B cell (primary cell): ENCODE data around the gene RALGAPA2. TPM values are rescaled to one million over a fixed set of nuclear protein-coding genes. Genes with fewer than 3 reads are reported as not detected.

Experiments
- ATAC-seq: fragments of 200-7000 bp; cut with Tn5 transposase; one replicate; pipeline ENCODE4 v1.10.0; 2021; ENCODE audit warnings: low read depth, mild to moderate bottlenecking, moderate number of reproducible peaks, moderate library complexity
- CTCF ChIA-PET: fragments of 350-600 bp; sonication (Branson Sonifier 250); formaldehyde crosslinking; loops from one replicate; lab custom pipeline; 2021; ENCODE audit warnings: antibody characterized with exemption, inconsistent platforms; lab: Charles Lee
- POLR2A ChIA-PET: fragments of 350-600 bp; sonication (Branson Sonifier 250); formaldehyde crosslinking; loops from one replicate; lab custom pipeline; 2021; ENCODE audit warnings: antibody characterized with exemption; lab: Charles Lee
- DNase-seq: peaks from one replicate; pipeline ENCODE4 v3.0.0; 2013
- H2AFZ ChIP-seq: 2 replicates; pipeline ENCODE4 v1.6.1; 2012; ENCODE audit warnings: mild to moderate bottlenecking, low read depth, low read length; ENCODE audit not compliant: insufficient read depth, poor library complexity, severe bottlenecking
- H3K27ac ChIP-seq, 2 donors: 1 replicate in 1 of 2; 2 replicates in 1 of 2; pipeline ENCODE4 v1.5.1; 2012 to 2013; ENCODE audit warnings: low read length in 2 of 2, mild to moderate bottlenecking in 2 of 2, moderate library complexity in 1 of 2
- H3K27me3 ChIP-seq, 4 experiments: fragments of 200-600 bp in 1 of 4; sonication (generic) in 1 of 4; replicated peaks in 1 of 4; 1 replicate in 2 of 4; 2 replicates in 2 of 4; pipeline versions ENCODE4 v1.6.1 to v1.7.0; 2013 to 2016; ENCODE audit warnings: low read length in 3 of 4, mild to moderate bottlenecking in 2 of 4, mixed read lengths in 1 of 4, moderate library complexity in 1 of 4; ENCODE audit not compliant: insufficient read depth in 4 of 4, control insufficient read depth in 3 of 4; ENCODE audit errors: control extremely low read depth in 1 of 4
- H3K36me3 ChIP-seq, 2 experiments: replicated peaks in 1 of 2; 1 replicate in 1 of 2; 2 replicates in 1 of 2; pipeline versions ENCODE4 v1.6.1 to v1.7.1; 2013; ENCODE audit warnings: low read length in 1 of 2; ENCODE audit not compliant: insufficient read depth in 2 of 2, control insufficient read depth in 1 of 2; ENCODE audit errors: control extremely low read depth in 1 of 2, extremely low read depth in 1 of 2
- H3K4me1 ChIP-seq, 2 donors: fragments of 200-600 bp in 1 of 2; sonication (generic) in 1 of 2; 1 replicate in 1 of 2; 2 replicates in 1 of 2; pipeline versions ENCODE4 v1.5.1 to v1.6.1; 2013 to 2017; ENCODE audit warnings: low read length in 2 of 2; ENCODE audit not compliant: control insufficient read depth in 2 of 2, insufficient read depth in 2 of 2
- H3K4me2 ChIP-seq: replicated peaks from 2 replicates; pipeline ENCODE3; 2012; ENCODE audit warnings: mild to moderate bottlenecking, low read depth, low read length; ENCODE audit not compliant: poor library complexity, severe bottlenecking
- H3K4me3 ChIP-seq, 5 experiments: fragments of 200-600 bp in 1 of 5; sonication (generic) in 1 of 5; 1 replicate in 3 of 5; 2 replicates in 2 of 5; pipeline versions ENCODE4 v1.5.1 to v1.7.0; 2011 to 2016; ENCODE audit warnings: low read length in 4 of 5, mild to moderate bottlenecking in 4 of 5, low read depth in 2 of 5, control low read depth in 1 of 5, moderate library complexity in 1 of 5; ENCODE audit not compliant: insufficient read depth in 1 of 5; ENCODE audit errors: control extremely low read depth in 1 of 5, extremely low read depth in 1 of 5
- H3K79me2 ChIP-seq: fragments of 200-600 bp; sonication (generic); one replicate; pipeline ENCODE4 v1.6.0; 2016; ENCODE audit warnings: low read length; ENCODE audit not compliant: control insufficient read depth, insufficient read depth
- H3K9ac ChIP-seq: fragments of 200-600 bp; sonication (generic); 2 replicates; pipeline ENCODE4 v1.6.1; 2017; ENCODE audit warnings: mild to moderate bottlenecking, low read length, moderate library complexity
- H3K9me3 ChIP-seq, 3 donors: one replicate each; pipeline versions ENCODE4 v1.6.1 to v1.7.1; 2013; ENCODE audit warnings: low read length in 2 of 3; ENCODE audit not compliant: control insufficient read depth in 2 of 3, insufficient read depth in 1 of 3; ENCODE audit errors: control extremely low read depth in 1 of 3
- H4K20me1 ChIP-seq: 2 replicates; pipeline ENCODE4 v1.6.0; 2012; ENCODE audit warnings: mild to moderate bottlenecking, low read length; ENCODE audit not compliant: insufficient read depth, control insufficient read depth, poor library complexity, severe bottlenecking
- H3K27ac Mint-ChIP-seq: one replicate; pipeline ENCODE4 v1.8.0; 2021; ENCODE audit warnings: mixed read lengths
- H3K27me3 Mint-ChIP-seq: one replicate; pipeline ENCODE4 v1.8.0; 2021; ENCODE audit warnings: mixed read lengths
- H3K4me1 Mint-ChIP-seq: one replicate; pipeline ENCODE4 v1.8.0; 2021; ENCODE audit warnings: mixed read lengths
- H3K4me3 Mint-ChIP-seq: one replicate; pipeline ENCODE4 v1.8.0; 2021; ENCODE audit warnings: mixed read lengths
- H3K9me3 Mint-ChIP-seq: one replicate; pipeline ENCODE4 v1.8.0; 2022; ENCODE audit warnings: mixed read lengths; ENCODE audit not compliant: insufficient read depth
- CTCF ChIP-seq: fragments of 200-600 bp; IDR thresholded peaks from one replicate; pipeline ENCODE4 v1.8.0; 2022; ENCODE audit warnings: antibody characterized with exemption, mild to moderate bottlenecking
- EZH2 ChIP-seq: IDR thresholded peaks from 2 replicates; pipeline ENCODE4 v1.6.1; 2012; ENCODE audit warnings: borderline replicate concordance, low read depth, mild to moderate bottlenecking, moderate library complexity, low read length; ENCODE audit not compliant: insufficient read depth, poor library complexity, severe bottlenecking
- WGBS: methylation state at CpG from one replicate; pipeline ENCODE4 v1.1.5; 2013; ENCODE audit warnings: missing lambda C conversion rate; ENCODE audit not compliant: insufficient coverage; 5-methylcytosine and 5-hydroxymethylcytosine counted together
- intact Hi-C: fragments of 100-400 bp; cut with micrococcal nuclease; formaldehyde crosslinking; loops from one replicate; pipeline ENCODE4 v1.10.0; 2022
- polyA plus RNA-seq: library from polyadenylated mRNA; depleted of rRNA; stranded (reverse); fragments of >200 nt; gene quantifications from 2 replicates; pipeline ENCODE4 v1.2.3, GENCODE V29; 2012
- total RNA-seq, 2 donors: library from RNA; stranded (reverse); fragments of 120-200 nt in 1 of 2; gene quantifications; 1 replicate in 1 of 2; 2 replicates in 1 of 2; pipeline versions ENCODE4 v1.2.3 to v1.2.4, GENCODE V29; 2013 to 2022

Gene RALGAPA2
- total and polyA plus RNA-seq, 2 donors (not counting 1 experiment from before 2014, with no cell fraction given), result 6.4 to 33.1 TPM

GRCh38 chr20:20521736-20522135, 190.7 kb downstream of the RALGAPA2 start:
- no peaks in the 10 kb centered on the region for H4K20me1 ChIP-seq
- Mint-ChIP-seq H3K4me3 (no peak overlapping the region), H3K9me3 (no peaks in the 10 kb centered on the region), H3K27me3 (no peaks in the 10 kb centered on the region), H3K27ac (no peak overlapping the region), H3K4me1 (no peaks in the 10 kb centered on the region)
- H3K79me2 ChIP-seq, result no peaks in the 10 kb centered on the region
- no peaks in the 10 kb centered on the region for H3K9me3 ChIP-seq
- ATAC-seq (no peak), DNase-seq (no peak)
- ChIA-PET CTCF (interaction anchor here (0.7 kb wide), 1 partner anchor 1376 kb away, joined by 3 read pairs; no protein-coding TSS in a partner anchor), POLR2A (no interaction called here)
- H2AFZ ChIP-seq, result no peak overlapping the region
- H3K27ac ChIP-seq, result no peak overlapping the region
- no peak overlapping the region for H3K4me3 ChIP-seq
- no peaks in the 10 kb centered on the region for H3K4me1 ChIP-seq
- TF ChIP-seq EZH2, result no peak
- no peak for TF ChIP-seq CTCF
- no CpG with 5 or more reads among the region's 1 CpG for WGBS
- intact Hi-C loops, result no loop called here
- H3K4me2 ChIP-seq, result no peak overlapping the region
- H3K27me3 ChIP-seq, result no peaks in the 10 kb centered on the region
- no peak overlapping the region for H3K9ac ChIP-seq
- H3K36me3 ChIP-seq, result peaks cover 0 to 16% of the 10 kb centered on the region in 2 experiments

- Mint-ChIP-seq H3K4me1 (no peaks in the 10 kb centered on the region), H3K27ac (no peak overlapping the region), H3K4me3 (no peak overlapping the region), H3K27me3 (no peaks in the 10 kb centered on the region), H3K9me3 (no peaks in the 10 kb centered on the region)
- Histone ChIP-seq H3K36me3 (peaks cover 0 to 19% of the 10 kb centered on the region in 2 experiments), H2AFZ (no peak overlapping the region), H3K4me2 (no peak overlapping the region), H3K9ac (no peak overlapping the region), H3K4me1 (no peaks in the 10 kb centered on the region), H3K27me3 (no peaks in the 10 kb centered on the region), H4K20me1 (no peaks in the 10 kb centered on the region), H3K27ac (no peak overlapping the region), H3K79me2 (no peaks in the 10 kb centered on the region), H3K4me3 (no peak overlapping the region), H3K9me3 (peaks cover 0 to 3% (median 0%) of the 10 kb centered on the region in 3 donors)
- ChIA-PET POLR2A (no interaction called here), CTCF (no interaction called here)
- DNase-seq, result no peak
- WGBS, result 100% methylated on average over 5 of the region's 5 CpGs
- TF ChIP-seq CTCF (no peak), EZH2 (no peak)
- ATAC-seq, result no peak
- intact Hi-C loops, result no loop called here
Measured at GRCh38 chr20:20520776-20521175, 191.7 kb downstream of the RALGAPA2 start.
